Measurements from ENCODE around the gene PPP1R12B. TPM values are rescaled to one million over a fixed set of nuclear protein-coding genes. Genes with fewer than 3 reads are reported as not detected.
A peak's percentile ranks its signal among the peaks of the same experiment; 100 is the strongest.
"Not testable (repeated sequence)": the region's sequence is repeated elsewhere in the genome, so short reads cannot be mapped to it uniquely, and the experiment has no call there.

The PPP1R12B gene
- total RNA-seq, 2 donors from 2014 or later = 21.6 to 26.0 TPM

DNA sequence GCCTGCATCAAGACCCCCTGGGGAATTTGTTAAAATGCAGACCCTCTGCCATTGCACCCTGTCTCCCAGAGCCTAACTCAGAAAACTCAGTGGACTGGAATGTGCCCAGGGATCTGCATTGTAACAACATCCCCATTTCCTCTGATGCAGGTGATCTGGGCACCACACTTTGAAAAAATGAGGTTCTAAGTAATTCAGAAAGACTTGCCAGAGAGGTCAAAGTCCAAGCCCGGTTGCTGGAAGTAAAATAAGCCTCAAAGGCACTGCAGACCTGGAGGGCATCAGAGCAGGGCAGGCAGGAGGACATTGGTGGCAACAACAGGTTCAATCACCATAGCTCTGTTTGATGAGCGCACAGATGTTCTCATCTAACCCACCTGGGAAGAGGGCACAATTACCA lies 271.0 kb downstream of the PPP1R12B start:
- ATAC-seq (replicated peaks) = no peak
- Mint-ChIP-seq H3K27me3 (peaks cover 11% of the 10 kb centered on the region), H3K9me3 (no peaks in the 10 kb centered on the region), H3K27ac (no peak overlapping the region), H3K36me3 (ENCODE audit: low read depth) (no peaks in the 10 kb centered on the region), H3K4me1 (peaks cover 10% of the 10 kb centered on the region), H3K4me3 (no peak overlapping the region)

DNA sequence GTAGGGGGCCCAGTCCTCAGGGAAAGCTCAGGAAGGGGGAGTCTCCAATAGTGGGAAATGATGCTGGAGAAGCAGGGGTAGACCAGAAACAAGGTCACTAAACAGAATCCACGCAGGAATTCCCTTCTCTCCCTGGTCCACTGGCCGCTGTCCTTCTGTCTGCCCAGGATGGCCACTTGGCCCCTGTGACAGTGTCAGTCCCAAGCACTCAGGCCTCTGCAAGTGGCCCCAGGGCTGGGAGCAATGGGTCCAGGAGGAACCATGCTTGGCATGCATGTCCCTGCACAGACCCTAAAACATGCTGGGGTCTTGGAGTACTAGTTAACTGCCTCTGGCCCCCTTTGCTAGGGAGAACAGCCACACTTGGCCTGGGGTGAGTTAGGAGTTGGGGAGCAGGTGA lies 271.5 kb downstream of the PPP1R12B start:
- ATAC-seq (replicated peaks); H3K27ac Mint-ChIP-seq; H3K36me3 Mint-ChIP-seq (ENCODE audit: low read depth); H3K9me3 Mint-ChIP-seq; H3K4me1 Mint-ChIP-seq; H3K4me3 Mint-ChIP-seq: not testable (repeated sequence)
- peaks cover 11% of the 10 kb centered on the region for H3K27me3 Mint-ChIP-seq

DNA sequence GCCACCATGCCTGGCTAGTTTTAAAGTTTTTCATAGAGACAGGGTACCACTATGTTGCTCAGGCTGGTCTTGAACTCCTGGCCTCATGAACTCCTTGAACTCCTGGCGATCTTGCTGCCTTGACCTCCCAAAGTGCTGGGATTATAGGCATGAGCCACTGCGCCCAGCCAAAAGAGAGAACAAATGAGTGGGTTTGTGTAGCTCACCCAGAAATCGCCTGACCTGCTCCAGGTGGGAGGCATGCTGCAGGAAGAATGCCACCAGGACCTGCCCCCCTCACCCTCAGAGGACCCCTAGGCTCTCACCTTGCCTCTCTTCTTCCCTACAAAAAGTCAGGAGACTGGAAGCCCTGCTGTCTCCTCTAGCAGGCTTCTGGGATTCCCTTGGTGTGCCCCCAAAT lies 272.9 kb downstream of the PPP1R12B start:
- ATAC-seq (replicated peaks) = no peak
- H3K4me1 Mint-ChIP-seq = peaks cover under 1% of the 10 kb centered on the region

DNA sequence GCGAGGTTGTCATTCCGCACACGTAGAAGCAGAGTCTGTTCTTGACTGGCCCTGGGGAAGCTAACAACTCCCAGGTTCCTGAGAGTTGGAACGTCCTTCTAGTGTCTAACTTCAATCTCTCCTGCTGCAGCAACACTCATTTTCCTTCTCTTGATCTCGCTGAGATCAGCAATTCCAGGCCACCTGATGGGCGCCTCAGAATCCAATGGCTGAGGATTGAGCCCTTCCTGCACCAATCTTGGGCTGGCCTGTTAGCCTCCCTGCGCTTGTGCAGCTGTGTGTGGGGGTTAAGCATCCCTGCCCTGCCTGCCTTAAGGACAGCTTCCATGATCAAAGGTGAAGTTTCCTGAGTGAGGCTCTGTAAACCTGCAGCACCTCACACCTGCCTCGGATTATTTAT lies 273.9 kb downstream of the PPP1R12B start:
- Mint-ChIP-seq H3K36me3 (ENCODE audit: low read depth) (no peaks in the 10 kb centered on the region), H3K27ac (no peak overlapping the region), H3K4me3 (no peak overlapping the region), H3K27me3 (no peaks in the 10 kb centered on the region), H3K4me1 (no peaks in the 10 kb centered on the region), H3K9me3 (no peaks in the 10 kb centered on the region)
- ATAC-seq (replicated peaks) = no peak

More for the DNA sequence above, 272.9 kb downstream of the PPP1R12B start:
- peaks cover 5% of the 10 kb centered on the region for H3K27me3 Mint-ChIP-seq
- H3K27ac Mint-ChIP-seq = no peak overlapping the region
- no peaks in the 10 kb centered on the region for H3K36me3 Mint-ChIP-seq (ENCODE audit: low read depth)
- H3K9me3 Mint-ChIP-seq = no peaks in the 10 kb centered on the region
- H3K4me3 Mint-ChIP-seq = no peak overlapping the region

DNA sequence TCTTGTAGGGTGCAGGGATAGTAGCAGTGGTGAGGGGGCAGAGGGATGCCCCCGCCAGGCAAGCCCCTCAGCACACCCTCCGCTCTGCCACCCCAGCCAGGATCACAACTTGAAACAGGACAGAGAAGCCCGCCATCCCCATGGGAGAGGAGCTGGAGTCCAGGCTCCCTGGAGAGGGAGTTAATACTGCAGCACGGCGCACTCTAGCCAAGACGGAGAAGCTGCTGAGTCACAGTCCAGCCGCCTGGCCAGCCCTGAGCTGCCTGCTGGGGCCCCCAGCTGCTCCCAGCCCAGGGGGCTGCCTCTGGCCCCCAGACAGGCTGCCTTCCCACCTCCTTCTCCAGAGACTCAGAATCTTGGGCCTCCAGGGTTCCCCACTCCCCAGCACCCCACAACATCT lies 274.6 kb downstream of the PPP1R12B start:
- Mint-ChIP-seq H3K36me3 (ENCODE audit: low read depth) (no peaks in the 10 kb centered on the region), H3K4me3 (no peak overlapping the region), H3K4me1 (no peaks in the 10 kb centered on the region), H3K27ac (no peak overlapping the region), H3K27me3 (no peaks in the 10 kb centered on the region), H3K9me3 (no peaks in the 10 kb centered on the region)
- ATAC-seq (replicated peaks) = no peak

DNA sequence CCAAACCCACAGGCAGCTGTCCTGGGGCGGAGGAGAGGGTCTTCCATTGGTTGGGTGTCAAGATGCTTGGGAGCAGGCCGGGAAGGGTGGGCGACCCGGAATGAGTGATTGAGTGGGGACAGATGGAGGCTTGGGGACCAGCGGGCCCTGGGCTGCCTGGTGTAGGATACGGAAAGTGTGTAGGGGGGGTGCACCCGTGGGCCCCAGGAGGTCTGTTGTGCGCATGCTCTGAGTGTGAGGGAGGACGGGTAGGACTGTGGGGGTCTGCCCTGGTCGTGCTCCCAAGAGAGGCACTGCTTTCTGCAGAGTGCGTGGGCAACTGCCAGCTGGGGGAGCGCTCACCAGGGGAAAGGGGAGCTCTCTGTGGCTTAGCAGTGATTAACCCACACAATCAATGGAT lies 275.0 kb downstream of the PPP1R12B start:
- H3K27me3 Mint-ChIP-seq; ATAC-seq (replicated peaks); H3K36me3 Mint-ChIP-seq (ENCODE audit: low read depth); H3K4me1 Mint-ChIP-seq; H3K27ac Mint-ChIP-seq; H3K4me3 Mint-ChIP-seq; H3K9me3 Mint-ChIP-seq: not testable (repeated sequence)

DNA sequence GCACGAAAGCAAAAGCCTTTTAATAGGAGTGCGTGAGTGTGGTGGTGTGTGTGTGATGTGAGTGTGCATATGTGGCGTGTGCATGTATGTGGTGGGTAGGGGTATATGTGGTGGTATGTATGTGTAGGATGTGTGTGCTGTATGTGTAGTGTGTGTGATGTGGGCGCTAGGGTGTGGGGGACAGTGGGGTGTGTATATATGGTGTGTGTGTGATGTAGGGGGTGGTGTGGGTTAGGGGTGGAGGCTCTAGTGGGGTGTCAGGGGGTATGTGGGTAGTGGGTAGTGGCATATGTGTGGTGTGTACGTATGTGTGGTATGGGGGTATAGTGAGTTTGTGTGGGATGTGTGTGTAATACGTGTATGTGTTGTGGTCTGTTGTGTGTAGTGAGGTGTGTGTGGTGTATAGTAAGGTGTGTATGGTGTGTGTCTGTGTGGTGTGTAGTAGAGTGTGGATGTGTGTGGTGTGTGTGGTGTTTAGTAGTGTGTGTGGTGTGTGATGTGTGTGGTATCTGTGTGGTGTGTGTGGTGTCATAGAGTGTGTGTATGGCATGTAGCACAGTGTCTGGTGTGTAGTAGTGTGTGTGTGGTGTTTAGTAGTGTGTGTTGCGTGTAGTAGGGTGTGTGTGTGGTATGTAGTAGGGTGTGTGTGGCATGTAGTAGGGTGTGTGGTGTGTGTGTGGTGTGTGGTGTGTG lies 275.7 kb downstream of the PPP1R12B start:
- no peak overlapping the region for H3K27ac Mint-ChIP-seq
- no peak overlapping the region for H3K4me3 Mint-ChIP-seq
- H3K36me3 Mint-ChIP-seq (ENCODE audit: low read depth) = no peaks in the 10 kb centered on the region
- peaks cover 4% of the 10 kb centered on the region for H3K4me1 Mint-ChIP-seq
- ATAC-seq (replicated peaks) = no peak
- no peaks in the 10 kb centered on the region for H3K27me3 Mint-ChIP-seq
- H3K9me3 Mint-ChIP-seq = no peaks in the 10 kb centered on the region

DNA sequence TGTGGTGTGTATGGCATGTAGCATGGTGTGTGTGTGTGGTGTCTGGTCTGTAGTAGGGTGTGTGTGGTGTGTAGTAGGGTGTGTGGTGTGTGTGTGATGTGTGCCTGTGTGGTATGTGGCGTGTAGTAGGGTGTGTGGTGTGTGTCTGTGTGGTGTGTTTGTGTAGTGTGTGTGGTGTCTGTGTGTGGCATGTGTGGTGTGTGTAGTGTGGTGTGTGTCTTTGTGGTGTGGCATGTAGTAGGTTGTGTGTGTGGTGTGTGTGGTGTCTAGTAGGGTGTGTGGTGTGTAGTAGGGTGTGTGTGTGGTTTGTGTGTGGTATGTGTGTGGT lies 276.2 kb downstream of the PPP1R12B start:
- H3K4me3 Mint-ChIP-seq = no peak overlapping the region

DNA sequence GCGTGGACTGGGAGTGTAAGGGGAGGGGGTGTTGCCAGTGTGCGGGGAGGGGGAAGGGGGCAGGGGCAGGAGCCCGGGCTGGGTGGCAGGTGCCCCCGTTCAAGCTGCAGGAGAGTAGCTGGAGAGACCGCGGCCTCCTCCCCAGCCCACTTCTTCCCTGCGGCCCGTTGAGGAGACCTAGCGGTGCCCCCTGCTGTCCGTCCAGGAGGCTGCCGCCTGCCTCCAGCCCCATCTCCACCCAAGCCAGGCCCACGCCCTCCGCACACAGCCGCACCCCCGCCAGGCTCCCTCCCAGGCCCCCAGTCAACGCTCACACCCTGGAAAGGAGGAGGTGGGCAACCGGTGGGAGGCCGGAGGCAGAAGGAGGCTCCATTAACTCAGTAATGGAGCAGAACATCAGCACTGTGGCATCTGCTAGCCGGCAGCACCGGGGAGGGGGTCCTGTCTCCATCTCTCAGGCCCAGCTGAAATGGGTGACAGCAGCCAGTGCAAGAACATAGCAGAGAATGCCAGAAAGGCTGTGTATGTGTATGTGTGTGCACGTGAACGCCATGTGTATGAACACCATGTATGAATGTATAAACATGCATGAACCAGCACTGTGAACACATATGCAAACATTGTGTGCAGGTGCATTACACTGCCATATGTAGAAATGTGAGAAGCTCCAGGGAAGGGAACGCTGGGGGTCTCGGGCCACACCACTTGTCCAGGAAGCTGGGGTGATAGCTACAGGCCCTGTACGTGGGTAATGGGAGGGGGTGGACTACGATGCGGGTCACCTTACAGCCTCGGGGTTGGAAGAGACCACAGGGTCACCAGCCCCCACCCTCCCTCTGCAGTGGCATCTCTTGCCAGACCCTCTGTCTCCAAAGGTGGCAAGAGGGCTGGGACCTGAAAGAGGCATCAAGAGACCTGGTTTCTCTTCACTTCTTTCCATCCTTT lies 277.2 kb downstream of the PPP1R12B start:
- no peak overlapping the region for H3K4me3 Mint-ChIP-seq
- no peaks in the 10 kb centered on the region for H3K36me3 Mint-ChIP-seq (ENCODE audit: low read depth)
- no peaks in the 10 kb centered on the region for H3K9me3 Mint-ChIP-seq
- H3K4me1 Mint-ChIP-seq = peaks cover 14% of the 10 kb centered on the region
- peaks cover 6% of the 10 kb centered on the region for H3K27me3 Mint-ChIP-seq
- ATAC-seq (replicated peaks) = peak; percentile 68
- no peak overlapping the region for H3K27ac Mint-ChIP-seq

More for the DNA sequence above, 276.2 kb downstream of the PPP1R12B start:
- Mint-ChIP-seq H3K27ac (no peak overlapping the region), H3K4me1 (peaks cover 9% of the 10 kb centered on the region), H3K36me3 (ENCODE audit: low read depth) (no peaks in the 10 kb centered on the region), H3K27me3 (peaks cover under 1% of the 10 kb centered on the region), H3K9me3 (no peaks in the 10 kb centered on the region)
- ATAC-seq (replicated peaks) = no peak

DNA sequence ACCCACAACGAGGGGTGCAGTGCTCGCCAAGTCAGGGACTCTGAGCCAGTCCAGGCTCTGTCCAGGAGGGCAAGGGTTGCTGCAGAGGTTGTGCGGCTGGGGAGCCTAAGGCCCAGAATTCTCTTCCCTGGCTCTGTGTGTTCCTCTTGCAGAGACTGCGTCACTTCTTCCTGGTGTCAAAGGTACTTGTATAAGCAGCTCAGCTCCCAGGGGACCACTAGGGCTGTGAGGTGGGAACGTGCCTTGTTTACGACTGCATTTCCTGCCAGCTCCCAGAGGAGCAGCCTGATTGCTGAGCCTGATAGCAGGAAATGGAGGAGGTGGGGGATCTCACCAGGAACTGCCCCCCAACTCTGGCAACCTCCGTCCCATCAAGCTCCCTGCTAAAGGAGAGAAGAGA lies 278.5 kb downstream of the PPP1R12B start:
- H3K9me3 Mint-ChIP-seq; H3K27me3 Mint-ChIP-seq; H3K4me3 Mint-ChIP-seq; H3K27ac Mint-ChIP-seq; H3K36me3 Mint-ChIP-seq (ENCODE audit: low read depth); ATAC-seq (replicated peaks): not testable (repeated sequence)
- H3K4me1 Mint-ChIP-seq = peaks cover 14% of the 10 kb centered on the region

DNA sequence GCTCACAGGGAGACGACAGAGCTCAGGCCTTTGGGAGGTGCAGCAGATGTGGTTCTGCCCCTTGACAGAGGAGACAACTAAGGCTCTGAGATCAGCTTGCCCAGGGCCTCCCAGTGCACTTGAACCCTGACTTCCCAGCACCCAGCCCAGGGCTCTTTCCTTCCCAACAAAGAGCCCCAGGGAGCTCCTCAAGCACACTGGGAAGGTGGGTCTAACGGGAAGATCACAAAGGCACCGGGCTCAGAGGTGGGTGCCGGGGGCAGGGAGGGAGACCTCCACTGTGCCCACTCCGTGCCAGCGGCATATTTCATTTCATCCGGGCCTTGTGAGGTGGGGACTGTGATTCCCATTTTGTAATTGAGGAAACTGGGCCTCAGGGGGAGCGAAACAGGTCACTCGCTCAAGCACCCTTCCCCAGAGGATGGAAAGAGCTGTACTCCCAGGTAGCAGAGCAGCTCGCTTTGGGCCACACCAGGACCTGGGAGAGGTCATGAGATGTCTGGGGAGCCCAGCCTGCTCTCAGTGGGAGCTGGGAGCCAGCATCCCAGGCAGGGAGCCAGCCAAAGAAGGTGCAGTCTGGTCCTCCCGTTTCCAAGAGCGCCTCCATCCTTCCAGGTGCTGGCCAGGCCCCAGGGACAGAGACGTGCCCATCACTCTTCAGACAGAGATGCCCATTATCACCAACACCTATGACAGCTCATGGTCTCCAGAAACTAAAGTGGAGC lies 279.5 kb downstream of the PPP1R12B start:
- Mint-ChIP-seq H3K4me1 (peaks cover 14% of the 10 kb centered on the region), H3K36me3 (ENCODE audit: low read depth) (no peaks in the 10 kb centered on the region), H3K27ac (no peak overlapping the region)

DNA sequence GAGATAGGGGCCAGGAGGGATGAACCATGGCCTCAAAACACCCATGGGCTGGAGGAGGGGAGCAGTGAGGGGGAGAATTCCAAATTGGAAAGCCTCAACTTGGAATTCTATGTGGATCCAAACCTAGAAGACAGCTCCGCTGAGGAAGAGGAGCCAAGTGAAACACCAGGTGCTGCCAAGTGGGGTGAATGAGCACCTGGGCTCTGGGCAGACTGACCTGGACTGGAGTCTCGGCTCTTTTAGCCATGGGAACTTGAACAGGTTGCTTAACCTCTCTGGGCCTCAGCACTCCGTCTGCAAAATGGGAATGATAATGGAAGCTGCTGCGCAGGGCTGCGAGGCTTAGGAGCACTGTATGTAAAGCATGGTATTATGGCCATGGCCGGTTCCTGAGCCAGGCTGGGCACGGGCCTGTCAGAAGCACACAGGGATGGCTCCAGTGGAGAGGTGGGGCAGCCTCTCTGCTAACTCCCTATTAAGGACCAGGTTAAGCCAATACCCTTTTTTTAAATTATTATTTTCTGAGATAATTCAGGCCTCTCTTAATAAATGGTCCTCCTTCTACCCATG lies 280.2 kb downstream of the PPP1R12B start:
- Mint-ChIP-seq H3K27ac (no peak overlapping the region), H3K4me1 (peaks cover 14% of the 10 kb centered on the region), H3K9me3 (no peaks in the 10 kb centered on the region), H3K4me3 (peak overlapping the region; percentile 21), H3K36me3 (ENCODE audit: low read depth) (no peaks in the 10 kb centered on the region), H3K27me3 (peaks cover 8% of the 10 kb centered on the region)
- ATAC-seq (replicated peaks) = no peak

More for the DNA sequence above, 279.5 kb downstream of the PPP1R12B start:
- Mint-ChIP-seq H3K4me3 (peak overlapping the region; percentile 19), H3K27me3 (peaks cover 8% of the 10 kb centered on the region), H3K9me3 (no peaks in the 10 kb centered on the region)
- ATAC-seq (replicated peaks) = no peak

DNA sequence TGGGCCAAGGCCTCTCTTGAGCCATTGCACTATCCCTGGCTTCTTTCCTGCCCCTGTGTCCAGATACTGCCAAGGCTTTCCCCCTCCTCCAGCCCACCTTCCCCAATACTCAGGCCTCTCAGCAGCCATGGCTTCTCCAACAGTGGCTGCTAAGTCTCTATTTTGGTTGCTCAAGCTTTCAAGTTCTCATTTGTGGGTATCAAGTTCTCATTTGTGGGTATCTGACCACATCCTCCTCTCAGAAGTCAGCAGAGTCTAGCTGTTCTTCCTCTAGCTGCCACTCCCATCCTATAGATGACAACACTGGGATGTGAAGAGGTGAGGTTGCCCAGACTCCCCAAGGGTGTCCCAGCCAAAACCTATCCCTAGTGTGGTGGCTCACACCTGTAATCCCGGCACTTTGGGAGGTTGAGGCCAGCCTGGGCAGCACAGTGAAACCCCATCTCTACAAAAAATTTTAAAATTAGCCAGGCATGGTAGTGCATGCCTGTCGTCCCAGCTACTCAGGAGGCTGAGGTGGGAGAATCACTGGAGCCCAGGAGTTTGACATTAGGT lies 280.8 kb downstream of the PPP1R12B start:
- Mint-ChIP-seq H3K4me1 (peaks cover 14% of the 10 kb centered on the region), H3K4me3 (peak overlapping the region; percentile 21)
- not testable (repeated sequence) for H3K27ac Mint-ChIP-seq; H3K27me3 Mint-ChIP-seq; H3K9me3 Mint-ChIP-seq; H3K36me3 Mint-ChIP-seq (ENCODE audit: low read depth)
- ATAC-seq (replicated peaks) = peak; percentile 86

DNA sequence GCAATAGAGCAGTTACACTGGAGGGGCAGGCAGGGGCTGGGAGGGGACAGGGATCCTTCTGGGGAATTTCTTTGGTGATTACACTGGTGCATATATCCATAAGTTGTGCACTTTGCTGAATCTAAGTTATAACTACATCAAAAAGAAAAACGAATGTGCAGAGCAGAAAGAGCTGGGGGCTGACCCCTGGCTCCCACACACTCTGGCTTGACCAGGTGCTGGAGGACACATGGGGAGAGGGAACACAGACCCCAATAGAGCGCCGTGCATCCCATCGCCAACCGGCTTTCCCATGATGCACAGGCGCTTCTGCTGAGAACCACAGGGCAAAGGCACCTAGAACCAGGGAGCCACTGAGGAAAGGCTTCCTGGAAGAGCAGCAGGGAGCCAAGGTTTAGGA lies 281.6 kb downstream of the PPP1R12B start:
- not testable (repeated sequence) for H3K27ac Mint-ChIP-seq; H3K9me3 Mint-ChIP-seq; H3K36me3 Mint-ChIP-seq (ENCODE audit: low read depth); H3K4me3 Mint-ChIP-seq; ATAC-seq (replicated peaks)
- peaks cover 14% of the 10 kb centered on the region for H3K4me1 Mint-ChIP-seq
- H3K27me3 Mint-ChIP-seq = peaks cover 12% of the 10 kb centered on the region
